Type B pancreatic cell (in vitro differentiated cells): ENCODE measurements around the gene BUD23. TPM values are rescaled to one million over a fixed set of nuclear protein-coding genes. Genes with fewer than 3 reads are reported as not detected.

ENCODE experiments used
- DNase-seq: peaks from one replicate; pipeline ENCODE4 v3.0.0; 2021; ENCODE audit warnings: mixed read lengths; ENCODE audit not compliant: unreplicated experiment; ENCODE audit errors: extremely low spot score
- H3K27ac Mint-ChIP-seq: 2 replicates; pipeline ENCODE4 v1.8.0; 2021; ENCODE audit warnings: mild to moderate bottlenecking, mixed read lengths
- H3K27me3 Mint-ChIP-seq: 2 replicates; pipeline ENCODE4 v1.8.0; 2021; ENCODE audit warnings: mixed read lengths
- H3K36me3 Mint-ChIP-seq: 2 replicates; pipeline ENCODE4 v1.8.0; 2021; ENCODE audit warnings: mixed read lengths
- H3K4me1 Mint-ChIP-seq: one replicate; pipeline ENCODE4 v1.8.0; 2021; ENCODE audit warnings: mixed read lengths; ENCODE audit not compliant: unreplicated experiment
- H3K4me3 Mint-ChIP-seq: 2 replicates; pipeline ENCODE4 v1.8.0; 2021; ENCODE audit warnings: mild to moderate bottlenecking, mixed read lengths
- H3K9me3 Mint-ChIP-seq: 2 replicates; pipeline ENCODE4 v1.8.0; 2021; ENCODE audit warnings: mixed read lengths
- total RNA-seq: library from RNA; stranded (reverse); gene quantifications from 2 replicates; pipeline ENCODE4 v1.2.1, GENCODE V29; 2021; ENCODE audit warnings: low replicate concordance
- TF ChIP-seq, protein P1 (sequence below): fragments of 200-600 bp; sonication (generic); conservative IDR thresholded peaks from 2 replicates; pipeline ENCODE4 v1.5.0; 2021; ENCODE audit warnings: antibody characterized with exemption, mild to moderate bottlenecking

BUD23 gene
- total RNA-seq, 1 donor from 2014 or later: 68.4 TPM

DNA sequence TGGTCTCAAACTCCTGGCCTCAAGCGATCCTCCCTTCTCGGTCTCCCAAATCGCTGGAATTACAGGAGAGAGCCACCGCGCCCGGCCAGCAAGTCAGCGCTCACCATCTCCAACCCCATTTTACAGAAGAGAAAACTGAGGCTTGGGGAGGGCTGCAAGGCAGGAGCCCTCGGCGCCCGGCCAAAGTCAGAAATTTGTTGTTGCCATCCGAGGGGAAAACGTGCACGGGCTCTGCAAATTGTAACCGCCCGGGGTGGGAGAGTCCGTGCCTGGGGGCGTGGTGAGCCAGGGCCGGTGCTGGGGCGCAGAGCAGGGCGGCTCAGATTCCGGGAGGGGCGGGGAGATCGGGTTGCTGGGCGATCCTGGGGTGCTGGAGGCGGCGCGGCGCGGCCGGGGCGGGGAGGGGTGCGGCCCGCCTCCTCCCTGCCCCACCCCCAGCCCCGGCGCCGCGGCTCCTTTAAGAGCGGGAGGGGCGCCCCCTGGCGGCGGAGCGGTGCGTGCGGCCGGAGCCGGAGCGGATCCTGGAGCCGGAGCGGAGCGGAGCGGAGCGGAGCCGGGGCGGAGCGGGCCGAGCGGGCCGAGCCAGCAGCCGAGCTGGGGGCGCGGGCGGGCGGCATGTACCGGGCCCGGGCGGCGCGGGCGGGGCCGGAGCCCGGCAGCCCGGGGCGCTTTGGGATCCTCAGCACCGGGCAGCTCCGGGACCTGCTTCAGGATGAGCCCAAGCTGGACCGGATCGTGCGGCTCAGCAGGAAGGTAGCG is 15.9 kb upstream of the BUD23 start, which contains the start of gene VPS37D:
TSS of gene VPS37D (plus strand) at position 488 of the 759 bp plus-strand sequence. CDS start at position 616, 128 bp downstream.
- peak within 1 kb of the TSS; percentile 94 for H3K4me3 Mint-ChIP-seq
- peaks cover 24% of the 10 kb centered on the region for H3K4me1 Mint-ChIP-seq
- H3K27ac Mint-ChIP-seq: peak within 1 kb of the TSS; percentile 81
- peak; percentile 97 for DNase-seq
- peaks cover 6% of the 10 kb centered on the region for H3K36me3 Mint-ChIP-seq
- TF ChIP-seq, protein P1, sequence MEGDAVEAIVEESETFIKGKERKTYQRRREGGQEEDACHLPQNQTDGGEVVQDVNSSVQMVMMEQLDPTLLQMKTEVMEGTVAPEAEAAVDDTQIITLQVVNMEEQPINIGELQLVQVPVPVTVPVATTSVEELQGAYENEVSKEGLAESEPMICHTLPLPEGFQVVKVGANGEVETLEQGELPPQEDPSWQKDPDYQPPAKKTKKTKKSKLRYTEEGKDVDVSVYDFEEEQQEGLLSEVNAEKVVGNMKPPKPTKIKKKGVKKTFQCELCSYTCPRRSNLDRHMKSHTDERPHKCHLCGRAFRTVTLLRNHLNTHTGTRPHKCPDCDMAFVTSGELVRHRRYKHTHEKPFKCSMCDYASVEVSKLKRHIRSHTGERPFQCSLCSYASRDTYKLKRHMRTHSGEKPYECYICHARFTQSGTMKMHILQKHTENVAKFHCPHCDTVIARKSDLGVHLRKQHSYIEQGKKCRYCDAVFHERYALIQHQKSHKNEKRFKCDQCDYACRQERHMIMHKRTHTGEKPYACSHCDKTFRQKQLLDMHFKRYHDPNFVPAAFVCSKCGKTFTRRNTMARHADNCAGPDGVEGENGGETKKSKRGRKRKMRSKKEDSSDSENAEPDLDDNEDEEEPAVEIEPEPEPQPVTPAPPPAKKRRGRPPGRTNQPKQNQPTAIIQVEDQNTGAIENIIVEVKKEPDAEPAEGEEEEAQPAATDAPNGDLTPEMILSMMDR: peak; percentile 92
- peaks cover 6% of the 10 kb centered on the region for H3K9me3 Mint-ChIP-seq
- H3K27me3 Mint-ChIP-seq: peaks cover 3% of the 10 kb centered on the region

GRCh38 chr7:73668103-73668885 is 15.1 kb upstream of the BUD23 start:
- H3K36me3 Mint-ChIP-seq: peaks cover 6% of the 10 kb centered on the region
- no peaks in the 10 kb centered on the region for H3K27me3 Mint-ChIP-seq
- TF ChIP-seq, protein P1: no peak
- peaks cover 2% of the 10 kb centered on the region for H3K9me3 Mint-ChIP-seq
- H3K27ac Mint-ChIP-seq: peak overlapping the region; percentile 81
- peak overlapping the region; percentile 94 for H3K4me3 Mint-ChIP-seq
- H3K4me1 Mint-ChIP-seq: peaks cover 24% of the 10 kb centered on the region
- no peak for DNase-seq

DNA sequence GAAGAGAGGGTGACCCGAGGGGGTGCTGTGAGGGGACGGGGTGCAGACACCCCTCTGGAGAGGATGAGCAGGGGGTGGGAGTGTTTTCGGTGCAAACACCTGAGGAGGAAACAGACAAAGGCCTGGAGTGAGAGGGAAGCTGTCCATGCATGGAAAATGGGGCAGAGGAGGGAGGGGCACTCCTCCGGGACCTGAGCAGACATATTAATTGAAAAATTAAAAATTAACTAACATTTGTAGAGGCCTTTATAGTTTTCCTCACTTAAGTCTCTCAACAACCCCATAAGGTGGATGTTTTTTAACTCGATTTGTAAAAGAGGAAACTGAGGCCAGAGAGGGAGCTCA is 14.5 kb upstream of the BUD23 start:
- peak overlapping the region; percentile 81 for H3K27ac Mint-ChIP-seq
- TF ChIP-seq, protein P1: no peak
- DNase-seq: no peak
- peaks cover 24% of the 10 kb centered on the region for H3K4me1 Mint-ChIP-seq
- H3K4me3 Mint-ChIP-seq: peak overlapping the region; percentile 94
- peaks cover 6% of the 10 kb centered on the region for H3K36me3 Mint-ChIP-seq
- H3K27me3 Mint-ChIP-seq: no peaks in the 10 kb centered on the region
- H3K9me3 Mint-ChIP-seq: no peaks in the 10 kb centered on the region

- H3K4me1 Mint-ChIP-seq: peaks cover 21% of the 10 kb centered on the region
- H3K9me3 Mint-ChIP-seq: no peaks in the 10 kb centered on the region
- TF ChIP-seq, protein P1: no peak
- H3K36me3 Mint-ChIP-seq: peaks cover 6% of the 10 kb centered on the region
- H3K4me3 Mint-ChIP-seq: peak overlapping the region; percentile 94
- H3K27me3 Mint-ChIP-seq: no peaks in the 10 kb centered on the region
- DNase-seq: no peak
- no peak overlapping the region for H3K27ac Mint-ChIP-seq
Observed at GRCh38 chr7:73669288-73669701, 14.1 kb upstream of the BUD23 start.

DNA sequence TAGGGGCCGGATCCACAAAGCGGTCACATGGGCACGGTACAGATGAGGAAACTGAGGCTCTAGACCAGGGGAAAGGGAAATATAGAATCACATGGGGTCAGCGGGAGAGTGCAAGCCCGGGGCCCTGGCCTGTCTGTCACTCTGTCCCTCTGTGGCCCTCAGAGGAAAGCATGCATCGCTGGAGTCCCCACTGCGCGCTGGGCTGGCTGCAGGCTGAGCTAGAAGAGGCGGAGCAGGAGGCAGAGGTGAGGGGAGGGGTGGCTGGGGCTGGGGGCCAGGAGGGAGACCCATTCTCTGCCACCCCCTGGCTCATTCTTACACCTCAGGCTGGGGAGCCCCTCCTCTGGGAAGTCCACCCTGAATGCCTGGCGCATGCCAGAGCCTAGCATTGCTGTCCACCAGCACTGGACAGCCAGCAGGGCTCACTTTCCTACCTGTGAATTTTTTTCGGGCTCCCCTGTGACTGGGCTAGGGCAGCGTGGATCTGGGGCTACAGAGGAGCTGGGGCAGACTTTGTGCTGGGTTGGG is 13.5 kb upstream of the BUD23 start:
- no peak for DNase-seq
- TF ChIP-seq, protein P1: no peak
- H3K4me3 Mint-ChIP-seq: no peak overlapping the region

More for the DNA sequence above, 13.5 kb upstream of the BUD23 start:
- Mint-ChIP-seq H3K27me3 (no peaks in the 10 kb centered on the region), H3K27ac (no peak overlapping the region), H3K4me1 (peaks cover 16% of the 10 kb centered on the region), H3K36me3 (peaks cover 6% of the 10 kb centered on the region), H3K9me3 (no peaks in the 10 kb centered on the region)
